Adrenal gland (tissue), 12 donors: ENCODE results near the gene TRAPPC4. TPM values are rescaled to one million over a fixed set of nuclear protein-coding genes. Genes with fewer than 3 reads are reported as not detected.

ENCODE experiments used
- DNase-seq, 7 donors: peaks; one replicate each; pipeline ENCODE4 v3.0.0-alpha.2; 2019 to 2020
- H3K27ac ChIP-seq, 5 donors: fragments of 200-600 bp; sonication (generic) in 4 of 5; 1 replicate in 3 of 5; 2 replicates in 2 of 5; pipeline versions ENCODE4 v1.5.1 to v1.8.0; 2016 to 2020; ENCODE audit warnings: mild to moderate bottlenecking in 1 of 5
- H3K27me3 ChIP-seq: fragments of 200-600 bp; 2 replicates; pipeline ENCODE4 v1.8.0; 2021
- H3K36me3 ChIP-seq, 2 donors: fragments of 200-600 bp; replicated peaks in 1 of 2; 1 replicate in 1 of 2; 2 replicates in 1 of 2; pipeline versions ENCODE4 v1.5.1 to v1.8.0; 2018 to 2022
- H3K4me1 ChIP-seq, 2 donors: fragments of 200-600 bp; replicated peaks in 1 of 2; 1 replicate in 1 of 2; 2 replicates in 1 of 2; pipeline versions ENCODE4 v1.5.1 to v1.8.0; 2018 to 2021
- H3K4me3 ChIP-seq, 4 donors: fragments of 200-600 bp; sonication (generic) in 3 of 4; one replicate each; pipeline ENCODE4 v1.5.1; 2016 to 2018
- H3K9me3 ChIP-seq, 3 donors: fragments of 200-600 bp; sonication (generic) in 1 of 3; replicated peaks in 1 of 3; 1 replicate in 2 of 3; 2 replicates in 1 of 3; pipeline versions ENCODE4 v1.5.1 to v1.8.0; 2016 to 2021
- CTCF ChIP-seq, 6 experiments: fragments of 450-650 bp in 4 of 6; fragments of 200-600 bp in 2 of 6; sonication (generic) in 1 of 6; IDR thresholded peaks; 1 replicate in 5 of 6; 2 replicates in 1 of 6; pipeline versions ENCODE4 v1.5.1 to v1.8.0; 2016 to 2021; ENCODE audit warnings: antibody characterized with exemption in 6 of 6, mild to moderate bottlenecking in 2 of 6, moderate library complexity in 1 of 6
- POLR2A ChIP-seq, 2 donors: fragments of 450-650 bp; IDR thresholded peaks; one replicate each; pipeline ENCODE4 v1.6.1; 2017; ENCODE audit warnings: antibody characterized with exemption in 2 of 2, mild to moderate bottlenecking in 2 of 2, moderate library complexity in 1 of 2
- WGBS, 4 donors: extraction: QIAGEN DNeasy Blood & Tissue Kit in 2 of 4; methylation state at CpG; one replicate each; pipeline versions ENCODE4 v1.1.5 to v1.1.7; 2013 to 2017; 5-methylcytosine and 5-hydroxymethylcytosine counted together
- intact Hi-C, 2 donors: fragments of 100-400 bp; cut with DNase I; formaldehyde crosslinking; loops; one replicate each; pipeline versions ENCODE4 v1.14.1 to v1.15.0; 2022 to 2023
- polyA plus RNA-seq, 3 donors: library from polyadenylated mRNA; stranded (reverse); fragments of 200-250 nt in 2 of 3; fragments of 350-450 nt in 1 of 3; fragmentation: Illumina TruSeq in 1 of 3; extraction: RNeasy Lipid Tissue Mini Kit (QIAGEN cat#74804) in 1 of 3; gene quantifications; one replicate each; pipeline ENCODE4 v1.2.3, GENCODE V29; 2013 to 2014
- total RNA-seq, 9 donors: library from RNA; depleted of rRNA in 4 of 9; stranded (reverse); fragments of >200 nt in 4 of 9; fragments of 120-200 nt in 1 of 9; fragmentation: NEBNext Ultra II Directional in 1 of 9; extraction: Animal tissue kit (Norgen Biotek cat#: 25700) in 1 of 9; gene quantifications; one replicate each; pipeline versions ENCODE4 v1.1.0 to v1.2.4, GENCODE V29; 2013 to 2023
- donor health status: healthy with polysubstance abuse.
- donor health status: Bipolar disorder and iron deficiency.
- donor health status: DM: yes; HTN: yes; CAD: no.
- donor health status: DM: no; HTN: no; CAD: no.
- donor health status: DM: no; HTN: no; CAD: no.
- donor health status: DM: yes; HTN: yes; CAD: no.

TRAPPC4 gene
- total and polyA plus RNA-seq, 12 donors: 32.5 to 149 (median 83.1) TPM

GRCh38 chr11:119006656-119007055 is 11.9 kb upstream of the TRAPPC4 start:
- intact Hi-C loops: no loop called here
- Histone ChIP-seq H3K27me3 (no peaks in the 10 kb centered on the region), H3K4me1 (no peaks in the 10 kb centered on the region), H3K4me3 (no peak overlapping the region), H3K36me3 (peaks cover 0 to 68% of the 10 kb centered on the region in 2 donors), H3K27ac (no peak overlapping the region), H3K9me3 (no peaks in the 10 kb centered on the region)
- 90 to 94% (median 92%) methylated on average over 4 of the region's 4 CpGs for WGBS, 4 donors
- DNase-seq: no peak
- no peak for TF ChIP-seq CTCF (IDR thresholded peaks at IDR 0.05)
- TF ChIP-seq POLR2A (IDR thresholded peaks at IDR 0.05): no peak

DNA sequence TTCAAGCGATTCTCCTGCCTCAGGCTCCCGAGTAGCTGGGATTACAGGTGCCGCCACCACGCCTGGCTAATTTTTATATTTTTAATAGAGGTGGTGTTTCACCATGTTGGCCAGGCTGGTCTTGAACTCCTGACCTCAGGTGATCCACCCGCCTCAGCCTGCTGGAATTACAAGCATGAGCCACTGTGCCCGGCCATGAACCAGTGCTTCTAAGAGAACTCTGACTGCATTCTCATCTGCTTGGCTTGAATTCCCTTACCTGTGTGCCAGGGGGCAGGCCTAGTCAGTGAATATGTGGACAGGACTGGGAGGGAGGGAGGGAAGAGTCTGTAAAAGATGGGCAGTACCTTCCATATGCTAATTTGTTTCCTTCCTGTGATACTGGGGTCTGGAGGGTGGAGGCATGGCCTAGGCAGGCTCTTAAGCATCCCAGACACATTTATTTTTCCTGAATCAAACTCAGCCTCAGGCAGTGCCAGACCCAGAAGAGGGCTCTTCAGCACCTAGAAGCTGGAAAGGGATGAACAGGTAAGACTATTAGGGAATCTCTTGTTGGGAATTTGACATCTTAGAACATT is 7.0 kb upstream of the TRAPPC4 start:
- Histone ChIP-seq H3K4me1 (peaks cover 4 to 11% of the 10 kb centered on the region in 2 donors), H3K36me3 (peaks cover 0 to 77% of the 10 kb centered on the region in 2 donors), H3K27me3 (no peaks in the 10 kb centered on the region), H3K4me3 (no peak overlapping the region), H3K9me3 (no peaks in the 10 kb centered on the region), H3K27ac (no peak overlapping the region)
- 81 to 86% (median 85%) methylated on average over 5 to 6 of the region's 6 CpGs for WGBS, 4 donors
- DNase-seq: no peak
- intact Hi-C loops: no loop called here
- TF ChIP-seq CTCF (IDR thresholded peaks at IDR 0.05) (no peak), POLR2A (IDR thresholded peaks at IDR 0.05) (no peak)

GRCh38 chr11:119012629-119013170 is 5.9 kb upstream of the TRAPPC4 start:
- intact Hi-C loops: no loop called here
- Histone ChIP-seq H3K27ac (no peak overlapping the region), H3K4me3 (no peak overlapping the region), H3K27me3 (no peaks in the 10 kb centered on the region), H3K4me1 (peaks cover 13 to 19% of the 10 kb centered on the region in 2 donors), H3K9me3 (no peaks in the 10 kb centered on the region), H3K36me3 (peaks cover 0 to 66% of the 10 kb centered on the region in 2 donors)
- TF ChIP-seq CTCF (IDR thresholded peaks at IDR 0.05) (no peak), POLR2A (IDR thresholded peaks at IDR 0.05) (no peak)
- no peak for DNase-seq
- WGBS, 4 donors: 80 to 86% (median 84%) methylated on average over 3 of the region's 3 CpGs

DNA sequence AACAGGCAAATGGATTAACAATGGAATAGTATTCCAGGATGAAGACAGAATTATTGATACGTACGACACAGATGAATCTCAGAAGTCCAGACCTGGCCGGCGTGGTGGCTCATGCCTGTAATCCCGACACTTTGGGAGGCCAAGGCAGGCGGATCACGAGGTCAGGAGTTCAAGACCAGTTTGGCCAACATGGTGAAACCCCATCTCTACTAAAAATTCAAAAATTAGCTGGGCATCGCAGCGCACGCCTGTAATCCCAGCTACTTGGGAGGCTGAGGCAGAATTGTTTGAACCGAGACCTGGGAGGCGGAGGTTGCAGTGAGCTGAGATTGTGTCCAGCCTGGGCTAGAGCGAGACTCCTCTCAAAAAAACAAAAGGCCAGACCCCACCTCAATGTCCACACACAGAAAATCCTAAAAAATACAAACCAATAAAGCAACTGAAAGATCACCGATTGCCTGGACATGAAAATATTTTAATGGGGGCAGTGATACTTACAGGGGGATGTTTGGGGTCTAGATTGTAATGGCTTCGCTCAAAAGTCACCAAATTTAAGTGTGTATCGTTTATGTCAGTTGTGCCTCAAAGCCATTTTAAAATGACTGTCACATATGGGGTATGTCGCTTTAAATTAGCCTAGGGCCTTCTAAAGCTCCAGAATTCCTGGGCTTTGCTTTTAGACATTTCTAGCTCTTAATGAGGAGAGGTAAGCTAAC is 4.2 kb upstream of the TRAPPC4 start:
- intact Hi-C loops: no loop called here
- peaks cover 15 to 19% of the 10 kb centered on the region in 2 donors for H3K4me1 ChIP-seq
- DNase-seq: no peak
- TF ChIP-seq CTCF (IDR thresholded peaks at IDR 0.05) (no peak), POLR2A (IDR thresholded peaks at IDR 0.05) (no peak)
- H3K4me3 ChIP-seq: no peak overlapping the region
- H3K27ac ChIP-seq: no peak overlapping the region
- H3K9me3 ChIP-seq: no peaks in the 10 kb centered on the region
- no peaks in the 10 kb centered on the region for H3K27me3 ChIP-seq
- peaks cover 0 to 61% of the 10 kb centered on the region in 2 donors for H3K36me3 ChIP-seq
- 92 to 97% (median 95%) methylated on average over 17 of the region's 17 CpGs for WGBS, 4 donors
